Measurements from ENCODE around the gene IMPG2. TPM values are rescaled to one million over a fixed set of nuclear protein-coding genes. Genes with fewer than 3 reads are reported as not detected.

The IMPG2 gene
- total and polyA plus RNA-seq, 2 donors (not counting 1 experiment from before 2014, with no cell fraction given) = 0.11 to 0.33 TPM

DNA sequence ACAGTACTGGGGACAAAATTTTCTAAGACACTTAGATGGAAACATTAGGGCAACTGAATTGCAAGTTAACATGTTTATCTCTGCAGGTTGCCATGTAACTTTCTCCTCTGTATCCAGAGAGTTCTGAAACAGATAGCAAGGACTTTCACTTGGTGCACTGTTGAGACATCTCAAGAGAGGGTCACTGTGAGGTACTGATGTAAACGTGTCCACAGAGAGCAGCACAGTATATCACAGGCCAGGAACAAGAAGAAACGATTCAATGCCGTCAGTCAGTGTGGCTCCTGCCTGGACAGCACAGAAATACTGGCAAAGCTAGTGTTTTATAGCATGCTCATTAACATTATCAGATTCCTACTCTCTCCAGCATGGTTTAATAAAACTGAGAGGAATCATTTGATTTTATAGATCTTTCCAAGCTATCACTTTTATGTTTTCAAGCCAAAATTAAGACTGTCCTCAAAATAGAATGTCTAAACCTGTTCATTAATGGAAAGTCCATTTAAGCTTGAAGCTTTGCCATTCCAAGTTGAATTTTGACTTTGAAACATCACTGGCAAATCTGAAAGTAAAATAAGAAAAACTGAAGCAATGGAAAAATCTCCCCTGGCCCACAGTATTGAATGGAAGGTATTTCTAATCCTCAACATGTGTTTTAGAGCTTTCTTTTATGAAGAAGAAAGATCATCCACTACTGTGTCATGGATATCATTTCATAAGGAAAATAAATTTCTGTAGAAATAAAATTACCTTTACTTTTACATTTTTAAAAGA lies 102.7 kb downstream of the IMPG2 start:
- Histone ChIP-seq H3K4me1 (ENCODE audit: control insufficient read depth, extremely low read depth, insufficient read depth, low read length) (no peaks in the 10 kb centered on the region), H3K9me3 (ENCODE audit: control insufficient read depth, insufficient read depth, low read depth, low read length) (no peaks in the 10 kb centered on the region), H3K4me2 (ENCODE audit: extremely low read depth, insufficient read depth, low read length) (no peak overlapping the region), H3K9ac (ENCODE audit: insufficient read depth, low read length) (no peak overlapping the region), H3K36me3 (ENCODE audit: control insufficient read depth, insufficient read depth, low read length) (no peaks in the 10 kb centered on the region), H2AFZ (ENCODE audit: low read length) (no peak overlapping the region), H3K27me3 (ENCODE audit: control insufficient read depth, insufficient read depth, low read length) (no peaks in the 10 kb centered on the region), H3K4me3 (replicated peaks in 1 of 4; ENCODE audit: control extremely low read depth in 1 of 4, insufficient read depth in 1 of 4, low read depth in 3 of 4, low read length in 4 of 4) (no peak overlapping the region), H3K79me2 (ENCODE audit: control insufficient read depth, insufficient read depth, low read length) (no peaks in the 10 kb centered on the region), H4K20me1 (ENCODE audit: control insufficient read depth, extremely low read depth, insufficient read depth, low read length) (no peaks in the 10 kb centered on the region), H3K27ac (ENCODE audit: insufficient read depth, low read length) (no peak overlapping the region)
- TF ChIP-seq, protein P1, sequence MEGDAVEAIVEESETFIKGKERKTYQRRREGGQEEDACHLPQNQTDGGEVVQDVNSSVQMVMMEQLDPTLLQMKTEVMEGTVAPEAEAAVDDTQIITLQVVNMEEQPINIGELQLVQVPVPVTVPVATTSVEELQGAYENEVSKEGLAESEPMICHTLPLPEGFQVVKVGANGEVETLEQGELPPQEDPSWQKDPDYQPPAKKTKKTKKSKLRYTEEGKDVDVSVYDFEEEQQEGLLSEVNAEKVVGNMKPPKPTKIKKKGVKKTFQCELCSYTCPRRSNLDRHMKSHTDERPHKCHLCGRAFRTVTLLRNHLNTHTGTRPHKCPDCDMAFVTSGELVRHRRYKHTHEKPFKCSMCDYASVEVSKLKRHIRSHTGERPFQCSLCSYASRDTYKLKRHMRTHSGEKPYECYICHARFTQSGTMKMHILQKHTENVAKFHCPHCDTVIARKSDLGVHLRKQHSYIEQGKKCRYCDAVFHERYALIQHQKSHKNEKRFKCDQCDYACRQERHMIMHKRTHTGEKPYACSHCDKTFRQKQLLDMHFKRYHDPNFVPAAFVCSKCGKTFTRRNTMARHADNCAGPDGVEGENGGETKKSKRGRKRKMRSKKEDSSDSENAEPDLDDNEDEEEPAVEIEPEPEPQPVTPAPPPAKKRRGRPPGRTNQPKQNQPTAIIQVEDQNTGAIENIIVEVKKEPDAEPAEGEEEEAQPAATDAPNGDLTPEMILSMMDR (conservative IDR thresholded peaks at IDR 0.05 in 1 of 2, IDR thresholded peaks at IDR 0.05 in 1 of 2; ENCODE audit: low read depth in 1 of 2, low read length in 2 of 2) = no peak
- no peak for TF ChIP-seq EZH2 (IDR thresholded peaks at IDR 0.05; ENCODE audit: low read length, missing control alignments)
- no peak for DNase-seq (ENCODE audit: low read depth in 2 of 2)

DNA sequence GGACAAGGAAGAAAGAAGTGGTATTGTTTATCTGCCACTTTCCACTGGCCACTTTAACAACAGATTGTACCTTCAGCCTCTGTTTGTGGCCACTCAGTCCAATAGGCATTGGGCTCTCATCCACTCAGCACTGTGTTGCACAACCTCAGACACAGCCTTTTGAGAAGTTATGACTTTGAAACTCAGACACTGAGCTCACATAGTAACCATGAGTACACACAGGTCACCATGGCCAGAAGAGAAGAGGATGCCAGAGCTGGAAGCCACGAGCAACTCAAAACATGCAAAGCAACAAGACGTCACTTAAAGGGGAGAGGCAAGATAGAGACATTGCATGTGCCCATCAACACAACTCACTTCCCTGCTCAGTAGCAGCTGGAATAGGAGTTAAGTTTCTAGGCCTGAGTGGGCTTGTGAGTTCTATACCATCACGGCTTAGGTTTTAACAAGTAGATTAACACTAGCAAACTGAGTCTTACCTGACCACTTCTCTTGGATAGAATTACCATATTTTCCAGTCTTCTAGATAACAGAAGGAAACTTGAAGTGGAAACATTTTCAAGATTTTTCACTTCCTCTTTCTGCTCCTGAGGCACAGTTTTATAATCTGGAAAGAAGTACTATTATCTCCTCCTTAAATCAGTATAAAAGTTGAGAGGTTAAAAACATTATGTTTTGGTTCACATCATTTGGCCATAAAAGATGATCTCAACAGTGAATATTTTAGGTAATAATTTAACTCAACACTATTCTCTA lies 103.5 kb downstream of the IMPG2 start:
- H3K4me2 ChIP-seq (ENCODE audit: extremely low read depth, insufficient read depth, low read length) = no peak overlapping the region
- no peaks in the 10 kb centered on the region for H3K36me3 ChIP-seq (ENCODE audit: control insufficient read depth, insufficient read depth, low read length)
- H3K9ac ChIP-seq (ENCODE audit: insufficient read depth, low read length) = no peak overlapping the region
- H2AFZ ChIP-seq (ENCODE audit: low read length) = peak overlapping the region; percentile 43
- H3K27me3 ChIP-seq (ENCODE audit: control insufficient read depth, insufficient read depth, low read length) = no peaks in the 10 kb centered on the region
- H3K4me1 ChIP-seq (ENCODE audit: control insufficient read depth, extremely low read depth, insufficient read depth, low read length) = no peaks in the 10 kb centered on the region
- H4K20me1 ChIP-seq (ENCODE audit: control insufficient read depth, extremely low read depth, insufficient read depth, low read length) = no peaks in the 10 kb centered on the region
- TF ChIP-seq EZH2 (IDR thresholded peaks at IDR 0.05; ENCODE audit: low read length, missing control alignments) = no peak
- TF ChIP-seq, protein P1 (conservative IDR thresholded peaks at IDR 0.05 in 1 of 2, IDR thresholded peaks at IDR 0.05 in 1 of 2; ENCODE audit: low read depth in 1 of 2, low read length in 2 of 2) = no peak
- H3K79me2 ChIP-seq (ENCODE audit: control insufficient read depth, insufficient read depth, low read length) = no peaks in the 10 kb centered on the region
- no peak overlapping the region for H3K4me3 ChIP-seq (replicated peaks in 1 of 4; ENCODE audit: control extremely low read depth in 1 of 4, insufficient read depth in 1 of 4, low read depth in 3 of 4, low read length in 4 of 4)
- no peaks in the 10 kb centered on the region for H3K9me3 ChIP-seq (ENCODE audit: control insufficient read depth, insufficient read depth, low read depth, low read length)
- DNase-seq (ENCODE audit: low read depth in 2 of 2) = peak; percentile 12 to 37
- no peak overlapping the region for H3K27ac ChIP-seq (ENCODE audit: insufficient read depth, low read length)

DNA sequence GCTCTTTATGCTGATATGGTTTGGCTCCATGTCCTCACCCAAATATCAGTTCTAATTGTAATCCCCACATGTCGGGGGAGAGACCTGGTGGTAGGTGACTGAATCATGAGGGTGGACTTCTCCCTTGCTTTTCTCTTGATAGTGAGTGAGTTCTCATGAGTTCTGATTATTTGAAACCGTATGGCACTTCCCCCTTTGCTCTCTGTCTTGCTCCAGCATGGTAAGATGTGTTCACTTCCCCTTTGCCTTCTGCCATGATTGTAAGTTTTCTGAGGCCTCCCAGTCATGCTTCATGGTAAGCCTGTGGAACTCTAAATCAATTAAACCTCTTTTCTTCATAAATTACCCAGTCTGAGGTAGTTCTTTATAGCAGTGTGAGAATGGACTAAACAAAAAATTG lies 107.6 kb downstream of the IMPG2 start:
- Histone ChIP-seq H3K4me1 (ENCODE audit: control insufficient read depth, extremely low read depth, insufficient read depth, low read length) (no peaks in the 10 kb centered on the region), H3K36me3 (ENCODE audit: control insufficient read depth, insufficient read depth, low read length) (no peaks in the 10 kb centered on the region), H4K20me1 (ENCODE audit: control insufficient read depth, extremely low read depth, insufficient read depth, low read length) (no peaks in the 10 kb centered on the region), H3K9ac (ENCODE audit: insufficient read depth, low read length) (no peak overlapping the region), H3K4me3 (replicated peaks in 1 of 4; ENCODE audit: control extremely low read depth in 1 of 4, insufficient read depth in 1 of 4, low read depth in 3 of 4, low read length in 4 of 4) (no peak overlapping the region), H3K27me3 (ENCODE audit: control insufficient read depth, insufficient read depth, low read length) (no peaks in the 10 kb centered on the region), H3K4me2 (ENCODE audit: extremely low read depth, insufficient read depth, low read length) (no peak overlapping the region), H3K79me2 (ENCODE audit: control insufficient read depth, insufficient read depth, low read length) (no peaks in the 10 kb centered on the region), H3K9me3 (ENCODE audit: control insufficient read depth, insufficient read depth, low read depth, low read length) (no peaks in the 10 kb centered on the region), H2AFZ (ENCODE audit: low read length) (no peak overlapping the region), H3K27ac (ENCODE audit: insufficient read depth, low read length) (no peak overlapping the region)
- DNase-seq (ENCODE audit: low read depth in 2 of 2) = no peak
- TF ChIP-seq, protein P1 (conservative IDR thresholded peaks at IDR 0.05 in 1 of 2, IDR thresholded peaks at IDR 0.05 in 1 of 2; ENCODE audit: low read depth in 1 of 2, low read length in 2 of 2) = no peak
- TF ChIP-seq EZH2 (IDR thresholded peaks at IDR 0.05; ENCODE audit: low read length, missing control alignments) = no peak

Measured in fibroblast of lung (primary cell).